SK-N-SH (cell line): ENCODE measurements around the gene PGM2L1.

ENCODE experiments used
- EZH2phosphoT487 ChIP-seq: fragments of 200-600 bp; sonication (generic); IDR thresholded peaks from 2 replicates; pipeline ENCODE4 v1.6.1; 2017; ENCODE audit warnings: low read depth, mixed run types, mild to moderate bottlenecking, antibody characterized with exemption, moderate library complexity, borderline replicate concordance
- GABPA ChIP-seq: IDR thresholded peaks from 2 replicates; pipeline ENCODE4 v1.4.0; 2012; ENCODE audit warnings: low read depth, mild to moderate bottlenecking
- JUND ChIP-seq: IDR thresholded peaks from 2 replicates; pipeline ENCODE4 v1.4.0; 2012
- MXI1 ChIP-seq: IDR thresholded peaks from 2 replicates; pipeline ENCODE4 v1.6.1; 2012; ENCODE audit warnings: mild to moderate bottlenecking, low read depth, low read length, improper control_type of control experiment
- POLR2AphosphoS5 ChIP-seq: IDR thresholded peaks from 2 replicates; pipeline ENCODE4 v1.6.1; 2012; ENCODE audit warnings: low read depth, low read length
- RAD21 ChIP-seq: IDR thresholded peaks from 2 replicates; pipeline ENCODE4 v1.6.1; 2012; ENCODE audit warnings: mild to moderate bottlenecking, low read length
- TF ChIP-seq, protein P1 (sequence below): fragments of 200-600 bp; sonication (generic); IDR thresholded peaks from 2 replicates; pipeline ENCODE4 v1.6.1; 2017; ENCODE audit warnings: antibody characterized with exemption, mild to moderate bottlenecking, moderate library complexity
- TF ChIP-seq, protein P2 (sequence below): IDR thresholded peaks from 2 replicates; pipeline ENCODE4 v1.6.1; 2012; ENCODE audit warnings: mild to moderate bottlenecking, low read depth, low read length, moderate library complexity
- TF ChIP-seq, protein P3 (sequence below): IDR thresholded peaks from 2 replicates; pipeline ENCODE4; 2012
- TF ChIP-seq, protein P4 (sequence below): fragments of 150-350 bp; IDR thresholded peaks from 2 replicates; pipeline ENCODE4 v1.6.1; 2016; ENCODE audit warnings: mild to moderate bottlenecking, low read depth, low read length

DNA sequence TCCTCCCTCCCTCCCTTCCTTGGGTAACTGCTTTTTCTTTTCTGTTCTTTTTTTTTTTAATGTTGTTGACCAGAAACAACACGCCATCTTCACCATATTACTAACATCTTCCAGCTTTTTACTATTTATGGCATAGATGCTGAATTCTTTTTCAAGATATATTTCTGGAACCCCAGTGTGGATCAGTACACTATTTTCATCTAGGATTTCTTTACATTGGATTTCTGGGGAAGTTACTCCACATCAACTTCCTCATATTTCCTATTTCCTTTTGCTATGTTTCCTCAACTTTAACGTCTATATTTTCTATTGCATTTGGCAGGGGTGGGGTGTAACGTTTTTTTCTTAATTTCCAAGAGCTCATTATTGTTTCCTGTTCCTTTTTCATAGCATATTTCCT, 7.0 kb downstream of the PGM2L1 start:
- TF ChIP-seq, protein P1, sequence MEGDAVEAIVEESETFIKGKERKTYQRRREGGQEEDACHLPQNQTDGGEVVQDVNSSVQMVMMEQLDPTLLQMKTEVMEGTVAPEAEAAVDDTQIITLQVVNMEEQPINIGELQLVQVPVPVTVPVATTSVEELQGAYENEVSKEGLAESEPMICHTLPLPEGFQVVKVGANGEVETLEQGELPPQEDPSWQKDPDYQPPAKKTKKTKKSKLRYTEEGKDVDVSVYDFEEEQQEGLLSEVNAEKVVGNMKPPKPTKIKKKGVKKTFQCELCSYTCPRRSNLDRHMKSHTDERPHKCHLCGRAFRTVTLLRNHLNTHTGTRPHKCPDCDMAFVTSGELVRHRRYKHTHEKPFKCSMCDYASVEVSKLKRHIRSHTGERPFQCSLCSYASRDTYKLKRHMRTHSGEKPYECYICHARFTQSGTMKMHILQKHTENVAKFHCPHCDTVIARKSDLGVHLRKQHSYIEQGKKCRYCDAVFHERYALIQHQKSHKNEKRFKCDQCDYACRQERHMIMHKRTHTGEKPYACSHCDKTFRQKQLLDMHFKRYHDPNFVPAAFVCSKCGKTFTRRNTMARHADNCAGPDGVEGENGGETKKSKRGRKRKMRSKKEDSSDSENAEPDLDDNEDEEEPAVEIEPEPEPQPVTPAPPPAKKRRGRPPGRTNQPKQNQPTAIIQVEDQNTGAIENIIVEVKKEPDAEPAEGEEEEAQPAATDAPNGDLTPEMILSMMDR: no peak
- no peak for TF ChIP-seq POLR2AphosphoS5
- TF ChIP-seq EZH2phosphoT487: no peak
- TF ChIP-seq, protein P2, sequence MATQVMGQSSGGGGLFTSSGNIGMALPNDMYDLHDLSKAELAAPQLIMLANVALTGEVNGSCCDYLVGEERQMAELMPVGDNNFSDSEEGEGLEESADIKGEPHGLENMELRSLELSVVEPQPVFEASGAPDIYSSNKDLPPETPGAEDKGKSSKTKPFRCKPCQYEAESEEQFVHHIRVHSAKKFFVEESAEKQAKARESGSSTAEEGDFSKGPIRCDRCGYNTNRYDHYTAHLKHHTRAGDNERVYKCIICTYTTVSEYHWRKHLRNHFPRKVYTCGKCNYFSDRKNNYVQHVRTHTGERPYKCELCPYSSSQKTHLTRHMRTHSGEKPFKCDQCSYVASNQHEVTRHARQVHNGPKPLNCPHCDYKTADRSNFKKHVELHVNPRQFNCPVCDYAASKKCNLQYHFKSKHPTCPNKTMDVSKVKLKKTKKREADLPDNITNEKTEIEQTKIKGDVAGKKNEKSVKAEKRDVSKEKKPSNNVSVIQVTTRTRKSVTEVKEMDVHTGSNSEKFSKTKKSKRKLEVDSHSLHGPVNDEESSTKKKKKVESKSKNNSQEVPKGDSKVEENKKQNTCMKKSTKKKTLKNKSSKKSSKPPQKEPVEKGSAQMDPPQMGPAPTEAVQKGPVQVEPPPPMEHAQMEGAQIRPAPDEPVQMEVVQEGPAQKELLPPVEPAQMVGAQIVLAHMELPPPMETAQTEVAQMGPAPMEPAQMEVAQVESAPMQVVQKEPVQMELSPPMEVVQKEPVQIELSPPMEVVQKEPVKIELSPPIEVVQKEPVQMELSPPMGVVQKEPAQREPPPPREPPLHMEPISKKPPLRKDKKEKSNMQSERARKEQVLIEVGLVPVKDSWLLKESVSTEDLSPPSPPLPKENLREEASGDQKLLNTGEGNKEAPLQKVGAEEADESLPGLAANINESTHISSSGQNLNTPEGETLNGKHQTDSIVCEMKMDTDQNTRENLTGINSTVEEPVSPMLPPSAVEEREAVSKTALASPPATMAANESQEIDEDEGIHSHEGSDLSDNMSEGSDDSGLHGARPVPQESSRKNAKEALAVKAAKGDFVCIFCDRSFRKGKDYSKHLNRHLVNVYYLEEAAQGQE: no peak
- TF ChIP-seq, protein P3, sequence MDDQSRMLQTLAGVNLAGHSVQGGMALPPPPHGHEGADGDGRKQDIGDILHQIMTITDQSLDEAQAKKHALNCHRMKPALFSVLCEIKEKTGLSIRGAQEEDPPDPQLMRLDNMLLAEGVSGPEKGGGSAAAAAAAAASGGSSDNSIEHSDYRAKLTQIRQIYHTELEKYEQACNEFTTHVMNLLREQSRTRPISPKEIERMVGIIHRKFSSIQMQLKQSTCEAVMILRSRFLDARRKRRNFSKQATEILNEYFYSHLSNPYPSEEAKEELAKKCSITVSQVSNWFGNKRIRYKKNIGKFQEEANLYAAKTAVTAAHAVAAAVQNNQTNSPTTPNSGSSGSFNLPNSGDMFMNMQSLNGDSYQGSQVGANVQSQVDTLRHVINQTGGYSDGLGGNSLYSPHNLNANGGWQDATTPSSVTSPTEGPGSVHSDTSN: no peak
- no peak for TF ChIP-seq MXI1
- no peak for TF ChIP-seq GABPA
- TF ChIP-seq JUND: no peak
- TF ChIP-seq, protein P4, sequence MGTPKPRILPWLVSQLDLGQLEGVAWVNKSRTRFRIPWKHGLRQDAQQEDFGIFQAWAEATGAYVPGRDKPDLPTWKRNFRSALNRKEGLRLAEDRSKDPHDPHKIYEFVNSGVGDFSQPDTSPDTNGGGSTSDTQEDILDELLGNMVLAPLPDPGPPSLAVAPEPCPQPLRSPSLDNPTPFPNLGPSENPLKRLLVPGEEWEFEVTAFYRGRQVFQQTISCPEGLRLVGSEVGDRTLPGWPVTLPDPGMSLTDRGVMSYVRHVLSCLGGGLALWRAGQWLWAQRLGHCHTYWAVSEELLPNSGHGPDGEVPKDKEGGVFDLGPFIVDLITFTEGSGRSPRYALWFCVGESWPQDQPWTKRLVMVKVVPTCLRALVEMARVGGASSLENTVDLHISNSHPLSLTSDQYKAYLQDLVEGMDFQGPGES: no peak
- TF ChIP-seq RAD21: no peak
